Adrenal gland (tissue), 5 donors: ENCODE measurements around the gene NELL2.

ENCODE experiments used
- CTCF ChIP-seq, 6 experiments: fragments of 450-650 bp in 4 of 6; fragments of 200-600 bp in 2 of 6; sonication (generic) in 1 of 6; IDR thresholded peaks; 1 replicate in 5 of 6; 2 replicates in 1 of 6; pipeline versions ENCODE4 v1.5.1 to v1.8.0; 2016 to 2021; ENCODE audit warnings: antibody characterized with exemption in 6 of 6, mild to moderate bottlenecking in 2 of 6, moderate library complexity in 1 of 6
- POLR2A ChIP-seq, 2 donors: fragments of 450-650 bp; IDR thresholded peaks; one replicate each; pipeline ENCODE4 v1.6.1; 2017; ENCODE audit warnings: antibody characterized with exemption in 2 of 2, mild to moderate bottlenecking in 2 of 2, moderate library complexity in 1 of 2
- donor health status: DM: no; HTN: no; CAD: no.

- TF ChIP-seq CTCF (IDR thresholded peaks at IDR 0.05), result no peak
- no peak for TF ChIP-seq POLR2A (IDR thresholded peaks at IDR 0.05)
Observed at GRCh38 chr12:44558340-44559100, 317.6 kb downstream of the NELL2 start.
